NB4 (cell line): ENCODE measurements around the gene MGLL.

Experiments
- MYC ChIP-seq: IDR thresholded peaks from 2 replicates; pipeline ENCODE4 v1.6.1; 2011; ENCODE audit warnings: low read depth, low read length
- POLR2A ChIP-seq: IDR thresholded peaks from 2 replicates; pipeline ENCODE4 v1.6.1; 2011; ENCODE audit warnings: mild to moderate bottlenecking; ENCODE audit not compliant: insufficient read length; ENCODE audit errors: extremely low read depth
- TF ChIP-seq, protein P1 (sequence below): IDR thresholded peaks from one replicate; pipeline ENCODE4 v1.5.1; 2012; ENCODE audit warnings: low read depth, low read length

DNA sequence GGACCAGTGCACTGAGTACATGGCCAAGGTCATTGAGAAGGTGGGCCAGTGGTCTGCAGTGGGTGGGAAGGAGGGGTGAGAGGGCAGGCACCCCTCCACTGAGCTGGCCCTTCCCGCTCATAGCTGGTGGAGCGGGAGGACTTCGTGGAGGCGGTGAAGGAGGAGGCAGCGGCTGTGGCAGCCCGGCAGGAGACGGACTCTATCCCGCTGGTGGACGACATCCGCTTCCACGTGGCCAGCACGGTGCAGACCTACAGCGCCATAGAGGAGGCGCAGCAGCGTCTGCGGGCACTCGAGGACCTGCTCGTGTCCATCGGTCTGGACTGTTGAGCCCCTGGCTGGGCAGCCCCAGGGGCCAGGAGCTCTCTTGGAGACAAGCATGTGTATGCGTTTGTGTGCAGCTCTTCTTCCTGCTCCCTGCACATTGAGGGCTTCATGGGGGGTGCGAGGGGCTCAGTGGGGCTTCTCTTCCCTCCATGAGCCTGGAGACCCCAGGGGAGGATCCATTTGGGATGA, 142.1 kb downstream of the MGLL start:
- TF ChIP-seq POLR2A (no peak), MYC (no peak)
- TF ChIP-seq, protein P1, sequence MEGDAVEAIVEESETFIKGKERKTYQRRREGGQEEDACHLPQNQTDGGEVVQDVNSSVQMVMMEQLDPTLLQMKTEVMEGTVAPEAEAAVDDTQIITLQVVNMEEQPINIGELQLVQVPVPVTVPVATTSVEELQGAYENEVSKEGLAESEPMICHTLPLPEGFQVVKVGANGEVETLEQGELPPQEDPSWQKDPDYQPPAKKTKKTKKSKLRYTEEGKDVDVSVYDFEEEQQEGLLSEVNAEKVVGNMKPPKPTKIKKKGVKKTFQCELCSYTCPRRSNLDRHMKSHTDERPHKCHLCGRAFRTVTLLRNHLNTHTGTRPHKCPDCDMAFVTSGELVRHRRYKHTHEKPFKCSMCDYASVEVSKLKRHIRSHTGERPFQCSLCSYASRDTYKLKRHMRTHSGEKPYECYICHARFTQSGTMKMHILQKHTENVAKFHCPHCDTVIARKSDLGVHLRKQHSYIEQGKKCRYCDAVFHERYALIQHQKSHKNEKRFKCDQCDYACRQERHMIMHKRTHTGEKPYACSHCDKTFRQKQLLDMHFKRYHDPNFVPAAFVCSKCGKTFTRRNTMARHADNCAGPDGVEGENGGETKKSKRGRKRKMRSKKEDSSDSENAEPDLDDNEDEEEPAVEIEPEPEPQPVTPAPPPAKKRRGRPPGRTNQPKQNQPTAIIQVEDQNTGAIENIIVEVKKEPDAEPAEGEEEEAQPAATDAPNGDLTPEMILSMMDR, result no peak
